AG04449 (cell line): ENCODE measurements around the gene ACTL8.

ENCODE experiments used
- CTCF ChIA-PET: fragments of 350-600 bp; formaldehyde crosslinking; extraction: SDS; loops from one replicate; lab custom pipeline; 2021; ENCODE audit warnings: antibody characterized with exemption; lab: Yijun Ruan, JAX
- POLR2A ChIA-PET: fragments of 400-600, 350-600 bp; formaldehyde crosslinking; extraction: SDS; loops from one replicate; lab custom pipeline; 2020; ENCODE audit warnings: antibody characterized with exemption, inconsistent platforms; lab: Yijun Ruan, JAX
- DNase-seq: peaks from one replicate; pipeline ENCODE4 v3.0.0-alpha.2; 2010; ENCODE audit warnings: low read depth, low spot score
- H3K4me3 ChIP-seq: 2 replicates; pipeline ENCODE4 v1.5.1; 2011; ENCODE audit warnings: low read depth, mild to moderate bottlenecking, control low read depth, low read length
- CTCF ChIP-seq: IDR thresholded peaks from one replicate; pipeline ENCODE4 v1.5.1; 2011; ENCODE audit warnings: mild to moderate bottlenecking, moderate library complexity, low read length, control low read depth, inconsistent platforms; ENCODE audit not compliant: insufficient read depth; ENCODE audit errors: missing control alignments

ACTL8 gene

GRCh38 chr1:17834561-17835100, 79.5 kb downstream of the ACTL8 start:
- CTCF ChIA-PET = interaction anchor here (0.9 to 2.1 kb wide), 3 partner anchors 9 to 173 kb away, joined by 3 to 14 read pairs (median 3); no protein-coding TSS in a partner anchor
- DNase-seq = no peak

GRCh38 chr1:17837233-17838030, 82.3 kb downstream of the ACTL8 start:
- ChIA-PET POLR2A (no interaction called here), CTCF (interaction anchor here (1.2 to 1.9 kb wide), 2 partner anchors 11 to 12 kb away, joined by 4 to 7 read pairs; no protein-coding TSS in a partner anchor)

More at GRCh38 chr1:17834561-17835100, 79.5 kb downstream of the ACTL8 start:
- POLR2A ChIA-PET = no interaction called here
- TF ChIP-seq CTCF = no peak
- H3K4me3 ChIP-seq = no peak overlapping the region

GRCh38 chr1:17839641-17840196, 84.6 kb downstream of the ACTL8 start:
- CTCF ChIA-PET = interaction anchor here (1.9 kb wide), 2 partner anchors 13 to 14 kb away, joined by 4 read pairs; no protein-coding TSS in a partner anchor
- no peak for TF ChIP-seq CTCF
- POLR2A ChIA-PET = no interaction called here
- H3K4me3 ChIP-seq = no peak overlapping the region
- no peak for DNase-seq

More at GRCh38 chr1:17837233-17838030, 82.3 kb downstream of the ACTL8 start:
- no peak overlapping the region for H3K4me3 ChIP-seq
- peak; percentile 5 for DNase-seq
- no peak for TF ChIP-seq CTCF

- no peak for DNase-seq
- ChIA-PET CTCF (interaction anchor here (1.0 kb wide), 1 partner anchor 61 kb away, joined by 3 read pairs; no protein-coding TSS in a partner anchor), POLR2A (no interaction called here)
- no peak for TF ChIP-seq CTCF
- H3K4me3 ChIP-seq = no peak overlapping the region
These were observed 86.8 kb downstream of the ACTL8 start for GRCh38 chr1:17841944-17842343.

- ChIA-PET POLR2A (no interaction called here), CTCF (no interaction called here)
- TF ChIP-seq CTCF = no peak
- DNase-seq = no peak
- no peak overlapping the region for H3K4me3 ChIP-seq
These were observed 87.6 kb downstream of the ACTL8 start for GRCh38 chr1:17842686-17843085.
